GM23338 (cell line): ENCODE data around the gene ZNF429. TPM values are rescaled to one million over a fixed set of nuclear protein-coding genes. Genes with fewer than 3 reads are reported as not detected.

Experiments
- ATAC-seq: fragments of 200-7000 bp; cut with Tn5 transposase; 3 replicates; pipeline ENCODE4 v1.9.1; 2020
- DNase-seq: peaks from one replicate; pipeline ENCODE4 v3.0.0-alpha.2; 2015; ENCODE audit warnings: low spot score
- H2AFZ ChIP-seq: fragments of 200-600 bp; sonication (generic); 2 replicates; pipeline ENCODE4 v1.8.0; 2016; ENCODE audit warnings: antibody characterized with exemption, mild to moderate bottlenecking, moderate library complexity
- H3F3A ChIP-seq: fragments of 200-600 bp; sonication (generic); replicated peaks from 2 replicates; pipeline ENCODE4 v1.8.0; 2017; ENCODE audit warnings: antibody characterized with exemption, mixed run types, low read depth
- H3K27ac ChIP-seq: fragments of 200-600 bp; sonication (generic); 2 replicates; pipeline ENCODE4 v1.6.1; 2016; ENCODE audit warnings: low read depth
- H3K27me3 ChIP-seq: fragments of 200-600 bp; sonication (generic); 2 replicates; pipeline ENCODE4 v1.8.0; 2016; ENCODE audit warnings: mild to moderate bottlenecking, mixed run types, moderate library complexity; ENCODE audit not compliant: insufficient read depth
- H3K36me3 ChIP-seq: fragments of 200-600 bp; sonication (generic); 2 replicates; pipeline ENCODE4 v1.8.0; 2016; ENCODE audit warnings: mild to moderate bottlenecking; ENCODE audit not compliant: insufficient read depth
- H3K4me1 ChIP-seq: fragments of 200-600 bp; sonication (generic); 2 replicates; pipeline ENCODE4 v1.8.0; 2016; ENCODE audit warnings: mild to moderate bottlenecking, moderate library complexity; ENCODE audit not compliant: insufficient read depth
- H3K4me2 ChIP-seq: fragments of 200-600 bp; sonication (generic); 2 replicates; pipeline ENCODE4 v1.7.1; 2017; ENCODE audit warnings: mixed run types
- H3K4me3 ChIP-seq: fragments of 200-600 bp; sonication (generic); 2 replicates; pipeline ENCODE4 v1.6.1; 2016; ENCODE audit warnings: mixed run types
- H3K79me2 ChIP-seq: fragments of 200-600 bp; sonication (generic); replicated peaks from 2 replicates; pipeline ENCODE4 v1.8.0; 2017; ENCODE audit warnings: mild to moderate bottlenecking; ENCODE audit not compliant: insufficient read depth
- H3K9me2 ChIP-seq: fragments of 200-600 bp; sonication (generic); 2 replicates; pipeline ENCODE4 v1.8.0; 2017; ENCODE audit not compliant: insufficient read depth
- H4K20me1 ChIP-seq: fragments of 200-600 bp; sonication (generic); replicated peaks from 2 replicates; pipeline ENCODE4 v1.8.0; 2017; ENCODE audit warnings: mild to moderate bottlenecking; ENCODE audit not compliant: insufficient read depth
- H3K27ac Mint-ChIP-seq: 2 replicates; pipeline ENCODE4 v1.8.0; 2020; ENCODE audit warnings: inconsistent platforms, mild to moderate bottlenecking, moderate library complexity, mixed read lengths
- H3K27me3 Mint-ChIP-seq: 3 replicates; pipeline ENCODE4 v1.8.0; 2022; ENCODE audit warnings: low read depth, mild to moderate bottlenecking, moderate library complexity, mixed read lengths, inconsistent platforms; ENCODE audit not compliant: insufficient read depth, poor library complexity
- H3K36me3 Mint-ChIP-seq: 3 replicates; pipeline ENCODE4 v1.8.0; 2021; ENCODE audit warnings: low read depth, mild to moderate bottlenecking, inconsistent platforms, moderate library complexity, mixed read lengths
- H3K4me1 Mint-ChIP-seq: 3 replicates; pipeline ENCODE4 v1.8.0; 2020; ENCODE audit warnings: mild to moderate bottlenecking, inconsistent platforms, mixed read lengths
- H3K4me3 Mint-ChIP-seq: 3 replicates; pipeline ENCODE4 v1.8.0; 2021; ENCODE audit warnings: moderate library complexity, mild to moderate bottlenecking, inconsistent platforms, mixed read lengths
- H3K9me3 Mint-ChIP-seq: 3 replicates; pipeline ENCODE4 v1.8.0; 2020; ENCODE audit warnings: moderate library complexity, mild to moderate bottlenecking, inconsistent platforms, mixed read lengths
- CREB1 ChIP-seq: fragments of 250-450 bp; sonication (Bioruptor Pico); IDR thresholded peaks from 2 replicates; pipeline ENCODE4 v1.5.0; 2020; ENCODE audit warnings: low read depth, mild to moderate bottlenecking, moderate library complexity
- ETS1 ChIP-seq: IDR thresholded peaks from 2 replicates; pipeline ENCODE4 v1.6.1; 2016; ENCODE audit warnings: antibody characterized with exemption
- EZH2 ChIP-seq: fragments of 200-600 bp; sonication (generic); IDR thresholded peaks from one replicate; pipeline ENCODE4 v1.8.0; 2017; ENCODE audit warnings: antibody characterized with exemption, mild to moderate bottlenecking, low read depth; ENCODE audit not compliant: unreplicated experiment
- EZH2phosphoT487 ChIP-seq: fragments of 200-600 bp; sonication (generic); IDR thresholded peaks from one replicate; pipeline ENCODE4 v1.8.1; 2018; ENCODE audit warnings: antibody characterized with exemption; ENCODE audit not compliant: unreplicated experiment
- JUNB ChIP-seq: IDR thresholded peaks from one replicate; pipeline ENCODE4 v1.6.1; 2016; ENCODE audit warnings: antibody characterized with exemption; ENCODE audit not compliant: unreplicated experiment
- NANOG ChIP-seq: IDR thresholded peaks from 2 replicates; pipeline ENCODE4 v1.6.1; 2016; ENCODE audit warnings: antibody characterized with exemption, borderline replicate concordance
- POLR2AphosphoS5 ChIP-seq: IDR thresholded peaks from 2 replicates; pipeline ENCODE4 v1.6.1; 2016; ENCODE audit warnings: antibody characterized with exemption, low read depth
- REST ChIP-seq: IDR thresholded peaks from one replicate; pipeline ENCODE4 v1.6.1; 2018; ENCODE audit warnings: antibody characterized with exemption; ENCODE audit not compliant: unreplicated experiment
- STAT1 ChIP-seq: IDR thresholded peaks from one replicate; pipeline ENCODE4 v1.6.1; 2016; ENCODE audit warnings: antibody characterized with exemption; ENCODE audit not compliant: unreplicated experiment
- ZNF114 ChIP-seq: fragments of 250-450 bp; sonication (Bioruptor Pico); IDR thresholded peaks from 2 replicates; pipeline ENCODE4 v1.5.0; 2020; ENCODE audit warnings: mild to moderate bottlenecking, moderate library complexity
- ZNF331 ChIP-seq: fragments of 250-450 bp; sonication (Bioruptor Pico); IDR thresholded peaks from 2 replicates; pipeline ENCODE4 v1.5.0; 2020; ENCODE audit warnings: low read depth, mild to moderate bottlenecking, moderate library complexity
- ZNF462 ChIP-seq: fragments of 250-450 bp; sonication (Bioruptor Pico); IDR thresholded peaks from 2 replicates; pipeline ENCODE4 v1.5.0; 2020; ENCODE audit warnings: mild to moderate bottlenecking, moderate library complexity
- polyA plus RNA-seq: library from polyadenylated mRNA; unstranded; fragments of >200 nt; fragmentation: Nextera tagmentation; extraction: Ambion mirVana; gene quantifications from 2 replicates; pipeline ENCODE4 v1.2.1, GENCODE V29; 2016
- total RNA-seq: library from RNA; depleted of rRNA; stranded (reverse); fragments of >200 nt; shearing (Covaris generic); gene quantifications from 2 replicates; pipeline ENCODE4 v1.2.3, GENCODE V29; 2014

The ZNF429 gene
- total and polyA plus RNA-seq, 2 experiments from 2014 or later: 13.4 to 18.9 TPM

DNA sequence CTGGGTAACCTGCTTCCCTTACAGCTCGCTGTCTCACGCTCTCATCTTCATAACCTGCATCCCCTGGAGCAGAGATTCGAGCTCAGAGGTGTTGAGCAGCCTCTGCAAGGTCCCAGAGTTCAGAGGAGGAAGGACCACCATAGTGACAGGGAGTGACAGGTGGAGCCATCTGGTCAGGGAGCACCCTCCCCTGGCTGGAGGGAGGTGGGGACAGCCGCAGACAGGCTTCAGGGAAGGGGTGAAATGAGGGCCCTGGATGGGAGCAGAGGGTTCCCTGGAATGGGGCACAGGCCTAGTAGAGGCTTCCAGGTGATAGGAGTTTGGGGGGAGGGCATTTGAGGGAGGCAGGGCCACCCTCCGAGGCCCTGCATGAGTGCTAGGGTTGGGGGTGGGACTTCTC lies 82.1 kb downstream of the ZNF429 start:
- Mint-ChIP-seq H3K27me3 (peaks cover 22% of the 10 kb centered on the region), H3K4me3 (no peak overlapping the region), H3K36me3 (no peaks in the 10 kb centered on the region; the same call in 2 of the 3 replicates), H3K27ac (no peak overlapping the region), H3K4me1 (peaks cover 12% of the 10 kb centered on the region; the same call in 2 of the 3 replicates), H3K9me3 (peaks cover 4% of the 10 kb centered on the region; the same call in 1 of the 3 replicates)
- Histone ChIP-seq H3K9me2 (no peaks in the 10 kb centered on the region), H4K20me1 (no peaks in the 10 kb centered on the region), H3K79me2 (no peaks in the 10 kb centered on the region), H3K4me2 (peak overlapping the region; percentile 94; the same call in 1 of the 2 replicates), H2AFZ (peak overlapping the region; percentile 23; the same call in 1 of the 2 replicates), H3K27me3 (peaks cover 38% of the 10 kb centered on the region), H3K36me3 (no peaks in the 10 kb centered on the region), H3K4me1 (no peaks in the 10 kb centered on the region), H3K27ac (no peak overlapping the region), H3F3A (no peaks in the 10 kb centered on the region), H3K4me3 (no peak overlapping the region)
- ATAC-seq: no peak
- no peak for DNase-seq
- TF ChIP-seq REST: no peak
- no peak for TF ChIP-seq CREB1 (CRISPR knock-in tag)
- TF ChIP-seq EZH2phosphoT487: no peak
- TF ChIP-seq EZH2: no peak
- TF ChIP-seq ETS1: no peak
- no peak for TF ChIP-seq STAT1
- TF ChIP-seq NANOG: no peak
- TF ChIP-seq ZNF462 (CRISPR knock-in tag): no peak
- TF ChIP-seq POLR2AphosphoS5: no peak
- TF ChIP-seq JUNB: no peak
- no peak for TF ChIP-seq ZNF331 (CRISPR knock-in tag)
- TF ChIP-seq ZNF114 (CRISPR knock-in tag): no peak
